Frontal cortex (tissue), 4 donors: ENCODE results near the gene BRCA2. TPM values are rescaled to one million over a fixed set of nuclear protein-coding genes. Genes with fewer than 3 reads are reported as not detected.
"Not testable (repeated sequence)": the region's sequence is repeated elsewhere in the genome, so short reads cannot be mapped to it uniquely, and the experiment has no call there.

Source experiments
- DNase-seq, 2 donors: peaks; one replicate each; pipeline ENCODE4 v3.0.0; 2012; ENCODE audit warnings: low spot score in 2 of 2
- FAIRE-seq: peaks from 2 replicates; lab custom pipeline; 2012; peaks lifted over from hg19 to GRCh38; lab: Jason Lieb, UNC
- total RNA-seq: library from RNA; depleted of rRNA; stranded (reverse); fragments of >200 nt; gene quantifications from one replicate; pipeline ENCODE4 v1.2.3, GENCODE V29; 2014
- donor health status: control.
- donor health status: control.
- donor health status: control.

The BRCA2 gene
- total RNA-seq, 1 donor from 2014 or later: 1.6 TPM

DNA sequence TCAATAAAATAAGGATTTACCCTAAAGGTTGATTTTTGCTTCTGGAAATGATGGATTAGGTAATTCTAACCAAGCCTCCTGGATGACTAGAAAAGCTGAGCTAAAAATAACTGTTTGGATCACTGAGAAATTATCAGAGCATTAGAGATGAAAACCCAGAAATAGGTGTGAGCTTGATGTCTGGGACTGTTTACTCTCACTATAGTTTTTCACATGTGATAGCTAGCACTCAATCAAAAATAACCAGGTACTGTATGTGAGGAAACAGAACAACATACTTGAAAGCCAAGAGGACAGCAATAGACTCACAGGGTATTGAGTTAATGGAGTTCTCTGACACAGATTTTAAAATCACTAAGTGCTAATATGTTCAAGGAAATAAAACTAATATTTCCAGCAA lies 9.7 kb upstream of the BRCA2 start:
- no peak for DNase-seq
- no peak for FAIRE-seq

DNA sequence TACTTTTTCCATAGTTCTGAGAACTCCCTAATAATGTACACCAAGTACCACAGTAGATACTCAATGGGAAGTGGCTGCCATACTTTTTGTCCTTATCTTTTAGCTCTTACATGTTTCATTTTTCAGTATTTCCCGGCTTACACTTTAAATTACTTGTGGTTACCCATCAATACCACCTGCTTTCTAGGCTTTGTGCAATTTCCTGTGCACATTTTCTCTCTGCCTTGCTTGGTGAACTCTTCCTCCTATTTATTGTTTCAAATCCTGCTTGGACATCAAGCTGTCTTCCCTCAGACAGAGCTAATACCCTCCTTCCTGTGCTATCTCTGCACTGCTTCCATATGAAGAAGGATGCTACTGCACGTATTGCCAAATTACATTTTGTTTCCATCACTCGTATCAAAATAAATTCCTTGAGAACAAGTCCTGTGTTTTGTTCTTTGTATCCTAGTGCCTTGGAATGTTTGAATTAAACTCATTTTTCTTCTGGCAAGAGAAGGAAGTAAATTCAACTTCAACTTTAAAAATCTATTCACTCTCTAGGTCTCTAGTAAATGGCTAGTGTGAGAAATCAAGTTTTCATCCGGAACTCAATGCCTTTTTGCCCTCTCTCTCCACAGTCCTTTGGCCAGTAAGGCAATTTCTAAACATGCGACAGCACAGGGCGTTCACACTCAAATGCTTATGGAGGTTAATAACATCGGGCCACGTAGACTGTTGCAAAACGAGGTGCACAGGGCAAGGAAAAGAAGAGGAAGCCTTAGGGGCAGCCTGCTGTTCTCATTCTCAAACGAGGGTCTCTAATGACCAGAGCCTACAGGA lies 5.8 kb upstream of the BRCA2 start:
- FAIRE-seq (no peak), DNase-seq (no peak)

DNA sequence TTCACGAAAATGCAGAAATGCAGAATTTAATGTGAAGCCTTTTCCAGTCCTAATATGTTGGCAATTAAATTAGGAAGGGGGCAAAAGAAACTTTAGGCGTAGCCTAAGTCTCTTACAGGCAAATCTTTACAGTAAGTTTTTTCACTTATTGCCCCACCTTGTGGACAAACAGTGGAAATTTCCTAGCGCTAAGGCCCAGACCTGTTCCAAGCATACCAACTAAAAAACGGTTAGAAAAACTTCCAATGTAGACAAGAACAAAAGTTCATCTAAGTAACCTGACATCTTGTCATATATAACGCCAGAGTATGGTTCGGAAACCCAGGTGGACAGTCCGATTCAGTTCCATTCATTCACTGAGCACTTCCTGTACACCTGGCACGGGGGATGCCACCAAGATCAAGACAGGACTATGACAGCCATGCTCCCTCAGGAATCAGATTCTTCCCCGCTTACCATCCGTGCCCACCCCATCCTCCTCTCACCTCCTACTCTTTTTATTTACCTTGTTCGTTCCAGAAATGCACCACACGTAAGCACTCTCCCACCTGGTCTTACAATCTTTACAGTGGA lies 5.1 kb upstream of the BRCA2 start:
- DNase-seq (peak in 1 of 2 donors; percentile 39), FAIRE-seq (no peak)

DNA sequence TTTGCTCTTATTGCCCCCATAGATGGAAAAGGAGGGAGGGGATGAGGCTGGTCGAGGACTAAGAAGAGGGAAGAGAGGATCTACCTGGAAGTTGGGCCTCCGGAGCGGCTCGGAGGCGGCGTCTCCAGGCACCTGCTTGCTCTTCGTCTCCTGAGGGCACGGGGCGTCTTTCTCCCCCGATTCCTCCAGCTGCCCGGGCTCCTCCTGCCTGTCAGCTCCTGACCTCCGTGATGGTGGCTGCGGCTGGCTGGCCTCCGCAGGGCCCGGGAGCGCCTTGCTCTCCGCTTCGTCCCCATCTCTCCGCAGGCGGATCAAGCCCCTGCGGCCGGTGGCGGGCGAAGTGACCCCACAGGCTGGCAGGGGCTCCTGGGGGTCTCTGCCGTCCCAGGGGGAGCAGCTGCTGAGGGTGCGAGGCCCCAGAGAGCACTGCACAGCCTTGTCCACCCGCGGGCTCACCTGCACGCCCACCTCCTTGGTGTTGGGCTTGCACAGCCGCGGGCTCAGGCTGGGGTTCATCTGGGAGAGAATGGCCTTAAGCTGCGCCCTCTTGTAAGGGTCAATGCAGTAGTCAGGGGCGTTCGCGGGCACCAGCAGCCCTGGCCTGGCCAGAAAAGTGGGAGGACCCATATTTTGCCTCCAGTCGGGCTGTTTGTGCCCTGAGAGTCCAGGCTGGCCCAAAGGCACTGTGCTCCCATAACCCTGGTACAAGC lies 4.0 kb upstream of the BRCA2 start:
- no peak for FAIRE-seq
- DNase-seq: no peak

DNA sequence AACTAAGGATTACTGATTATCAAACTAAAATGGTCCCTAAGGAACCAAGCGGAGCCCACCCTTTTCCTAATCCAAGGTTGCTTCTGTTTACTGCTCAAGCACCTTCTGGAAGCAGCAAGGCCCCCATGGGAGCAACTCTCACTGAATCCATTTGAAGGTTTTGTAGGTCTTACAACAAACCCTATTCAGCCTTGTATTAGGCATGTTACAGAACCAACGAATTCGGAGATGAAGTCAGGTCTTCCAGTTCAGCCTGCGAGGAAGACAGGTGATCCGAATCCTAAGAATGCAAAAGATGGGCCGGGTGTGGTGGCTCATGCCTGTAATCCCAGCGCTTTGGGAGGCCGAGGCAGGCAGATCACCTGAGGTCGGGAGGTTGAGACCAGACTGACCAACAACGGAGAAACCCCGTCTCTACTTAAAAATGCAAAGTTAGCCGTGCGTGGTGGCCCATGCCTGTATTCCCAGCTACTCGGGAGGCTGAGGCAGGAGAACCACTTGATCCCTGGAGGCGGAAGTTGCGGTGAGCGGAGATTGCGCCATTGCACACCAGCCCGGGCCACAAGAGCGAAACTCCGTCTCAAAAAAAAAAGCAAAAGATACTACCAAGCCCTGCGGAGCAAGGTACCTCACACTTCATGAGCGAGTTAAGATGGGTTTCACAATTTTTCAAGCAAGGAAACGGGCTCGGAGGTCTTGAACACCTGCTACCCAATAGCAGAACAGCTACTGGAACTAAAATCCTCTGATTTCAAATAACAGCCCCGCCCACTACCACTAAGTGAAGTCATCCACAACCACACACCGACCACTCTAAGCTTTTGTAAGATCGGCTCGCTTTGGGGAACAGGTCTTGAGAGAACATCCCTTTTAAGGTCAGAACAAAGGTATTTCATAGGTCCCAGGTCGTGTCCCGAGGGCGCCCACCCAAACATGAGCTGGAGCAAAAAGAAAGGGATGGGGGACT lies 754 bp upstream of the BRCA2 start:
- no peak for FAIRE-seq
- DNase-seq: peak; percentile 27 to 32

DNA sequence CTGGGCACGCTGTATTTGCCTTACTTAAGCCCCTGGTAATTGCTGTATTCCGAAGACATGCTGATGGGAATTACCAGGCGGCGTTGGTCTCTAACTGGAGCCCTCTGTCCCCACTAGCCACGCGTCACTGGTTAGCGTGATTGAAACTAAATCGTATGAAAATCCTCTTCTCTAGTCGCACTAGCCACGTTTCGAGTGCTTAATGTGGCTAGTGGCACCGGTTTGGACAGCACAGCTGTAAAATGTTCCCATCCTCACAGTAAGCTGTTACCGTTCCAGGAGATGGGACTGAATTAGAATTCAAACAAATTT lies 676 bp downstream of the BRCA2 start:
- FAIRE-seq (no peak), DNase-seq (no peak)

DNA sequence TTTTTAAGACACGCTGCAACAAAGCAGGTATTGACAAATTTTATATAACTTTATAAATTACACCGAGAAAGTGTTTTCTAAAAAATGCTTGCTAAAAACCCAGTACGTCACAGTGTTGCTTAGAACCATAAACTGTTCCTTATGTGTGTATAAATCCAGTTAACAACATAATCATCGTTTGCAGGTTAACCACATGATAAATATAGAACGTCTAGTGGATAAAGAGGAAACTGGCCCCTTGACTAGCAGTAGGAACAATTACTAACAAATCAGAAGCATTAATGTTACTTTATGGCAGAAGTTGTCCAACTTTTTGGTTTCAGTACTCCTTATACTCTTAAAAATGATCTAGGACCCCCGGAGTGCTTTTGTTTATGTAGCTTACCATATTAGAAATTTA lies 1.2 kb downstream of the BRCA2 start:
- no peak for FAIRE-seq

DNA sequence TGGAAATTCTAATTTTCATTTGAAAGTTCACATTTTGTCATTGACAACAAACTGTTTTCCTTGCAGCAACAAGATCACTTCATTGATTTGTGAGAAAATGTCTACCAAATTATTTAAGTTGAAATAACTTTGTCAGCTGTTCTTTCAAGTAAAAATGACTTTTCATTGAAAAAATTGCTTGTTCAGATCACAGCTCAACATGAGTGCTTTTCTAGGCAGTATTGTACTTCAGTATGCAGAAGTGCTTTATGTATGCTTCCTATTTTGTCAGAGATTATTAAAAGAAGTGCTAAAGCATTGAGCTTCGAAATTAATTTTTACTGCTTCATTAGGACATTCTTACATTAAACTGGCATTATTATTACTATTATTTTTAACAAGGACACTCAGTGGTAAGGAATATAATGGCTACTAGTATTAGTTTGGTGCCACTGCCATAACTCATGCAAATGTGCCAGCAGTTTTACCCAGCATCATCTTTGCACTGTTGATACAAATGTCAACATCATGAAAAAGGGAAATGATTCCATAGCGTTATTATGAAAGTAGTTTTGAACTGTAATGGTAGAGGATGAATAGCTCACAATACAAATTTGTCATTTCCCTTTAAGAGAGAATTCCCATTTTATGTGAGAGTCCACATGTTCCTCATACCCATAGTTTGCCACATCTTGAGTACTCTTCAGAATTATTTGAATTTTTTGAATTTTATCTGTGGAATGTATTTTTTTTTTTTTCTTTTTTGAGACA lies 2.6 kb downstream of the BRCA2 start:
- DNase-seq (no peak), FAIRE-seq (no peak)

More for the DNA sequence above, 1.2 kb downstream of the BRCA2 start:
- no peak for DNase-seq

DNA sequence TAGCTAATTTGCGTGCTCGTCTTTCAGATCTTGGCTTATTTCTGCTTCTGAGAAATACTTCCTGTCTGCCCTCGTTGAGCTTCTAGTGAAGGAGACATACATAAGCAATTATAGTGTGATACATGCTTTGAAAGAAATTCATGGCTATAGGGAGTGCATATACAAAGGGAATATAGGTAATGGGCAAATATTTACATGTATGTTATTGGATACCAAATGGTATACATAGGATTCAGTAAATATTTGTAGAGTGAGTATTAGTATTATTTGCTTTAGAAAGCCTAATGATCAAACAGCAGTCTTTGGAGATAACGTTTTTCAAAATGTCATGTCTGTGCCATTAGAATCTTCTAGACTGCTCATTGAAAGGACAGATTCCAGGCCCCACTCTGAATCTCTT lies 5.2 kb downstream of the BRCA2 start:
- DNase-seq (no peak), FAIRE-seq (no peak)

DNA sequence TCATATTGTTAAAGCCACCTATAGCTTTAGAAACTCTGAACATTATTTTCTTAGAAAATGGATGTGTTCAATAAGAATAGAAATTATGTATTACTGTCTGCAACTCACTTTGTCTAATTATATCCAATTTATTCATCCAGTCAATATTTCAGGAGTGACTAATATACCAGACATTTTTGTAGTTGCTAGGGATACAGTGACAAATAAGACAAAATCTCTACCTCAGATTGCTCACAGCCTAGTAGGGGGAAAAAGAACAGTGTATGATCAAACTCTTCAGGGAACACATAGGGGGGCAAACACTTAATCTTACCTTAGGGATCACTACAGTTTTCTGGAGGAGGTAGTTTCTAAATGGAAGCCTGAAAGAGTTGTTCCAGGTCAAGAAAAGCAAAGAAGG lies 8.6 kb downstream of the BRCA2 start:
- DNase-seq: no peak
- no peak for FAIRE-seq

DNA sequence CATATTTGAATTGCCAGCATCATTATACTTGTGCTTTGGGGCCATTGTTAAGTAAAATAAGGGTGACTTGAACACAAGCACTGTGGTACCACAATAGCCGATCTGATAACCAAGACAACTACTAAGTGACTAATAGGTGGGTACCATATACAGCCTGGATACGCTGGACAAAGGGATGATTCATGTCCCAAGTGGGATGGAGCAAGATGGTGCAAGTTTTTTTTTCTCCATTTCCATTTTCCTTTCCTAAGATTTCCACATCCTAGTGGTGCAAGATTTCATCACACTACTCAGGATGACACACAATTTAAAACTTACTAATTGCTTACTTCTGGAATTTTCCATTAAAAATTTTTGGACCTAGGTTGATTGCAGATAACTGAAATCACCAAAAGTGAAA lies 15.1 kb downstream of the BRCA2 start:
- DNase-seq (no peak), FAIRE-seq (no peak)

DNA sequence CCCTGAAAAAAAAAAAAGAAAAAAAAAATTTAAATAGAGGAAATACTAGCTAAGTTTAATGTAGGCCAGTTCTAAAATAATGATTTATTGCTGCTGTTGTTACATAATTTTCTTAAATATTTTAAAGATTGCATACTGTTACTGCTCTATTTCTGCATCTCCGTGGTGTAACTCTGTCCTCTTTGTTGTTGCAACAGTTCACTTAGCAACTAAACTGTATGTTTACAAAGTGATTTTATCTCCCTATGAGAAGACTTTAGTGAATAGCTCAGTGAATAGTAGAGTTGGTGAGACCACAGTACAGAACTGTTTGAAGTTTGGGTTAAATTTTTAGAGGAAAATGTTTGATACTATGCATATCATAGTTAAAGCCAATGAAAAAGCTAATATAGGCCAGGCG lies 19.4 kb downstream of the BRCA2 start:
- FAIRE-seq (no peak), DNase-seq (no peak)

DNA sequence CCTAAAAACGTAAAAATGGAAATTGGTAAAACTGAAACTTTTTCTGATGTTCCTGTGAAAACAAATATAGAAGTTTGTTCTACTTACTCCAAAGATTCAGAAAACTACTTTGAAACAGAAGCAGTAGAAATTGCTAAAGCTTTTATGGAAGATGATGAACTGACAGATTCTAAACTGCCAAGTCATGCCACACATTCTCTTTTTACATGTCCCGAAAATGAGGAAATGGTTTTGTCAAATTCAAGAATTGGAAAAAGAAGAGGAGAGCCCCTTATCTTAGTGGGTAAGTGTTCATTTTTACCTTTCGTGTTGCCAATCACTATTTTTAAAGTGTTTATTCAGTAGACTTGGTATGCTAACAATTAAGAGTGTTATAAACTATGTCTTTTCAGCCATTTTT lies 25.6 kb downstream of the BRCA2 start:
- no peak for FAIRE-seq
- DNase-seq: no peak

DNA sequence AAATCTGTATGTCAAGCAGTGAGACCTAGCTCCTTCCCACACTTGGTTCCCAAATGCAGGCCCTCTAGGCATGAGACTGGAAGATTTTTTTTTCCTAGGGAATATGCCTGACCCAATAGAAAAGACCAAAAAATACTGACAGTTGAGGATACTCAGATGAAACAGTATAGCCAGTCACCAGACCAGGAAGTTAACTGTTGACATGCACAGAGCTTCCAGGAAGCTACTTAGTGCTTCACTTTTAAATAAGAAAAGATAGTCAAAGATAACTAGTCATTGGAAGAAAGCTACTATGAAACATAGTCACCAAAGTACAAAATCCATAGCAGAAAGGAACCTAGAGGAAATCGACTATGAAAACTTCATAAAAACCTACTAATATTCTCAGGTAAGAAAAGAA lies 32.3 kb downstream of the BRCA2 start:
- DNase-seq: no peak
- no peak for FAIRE-seq

DNA sequence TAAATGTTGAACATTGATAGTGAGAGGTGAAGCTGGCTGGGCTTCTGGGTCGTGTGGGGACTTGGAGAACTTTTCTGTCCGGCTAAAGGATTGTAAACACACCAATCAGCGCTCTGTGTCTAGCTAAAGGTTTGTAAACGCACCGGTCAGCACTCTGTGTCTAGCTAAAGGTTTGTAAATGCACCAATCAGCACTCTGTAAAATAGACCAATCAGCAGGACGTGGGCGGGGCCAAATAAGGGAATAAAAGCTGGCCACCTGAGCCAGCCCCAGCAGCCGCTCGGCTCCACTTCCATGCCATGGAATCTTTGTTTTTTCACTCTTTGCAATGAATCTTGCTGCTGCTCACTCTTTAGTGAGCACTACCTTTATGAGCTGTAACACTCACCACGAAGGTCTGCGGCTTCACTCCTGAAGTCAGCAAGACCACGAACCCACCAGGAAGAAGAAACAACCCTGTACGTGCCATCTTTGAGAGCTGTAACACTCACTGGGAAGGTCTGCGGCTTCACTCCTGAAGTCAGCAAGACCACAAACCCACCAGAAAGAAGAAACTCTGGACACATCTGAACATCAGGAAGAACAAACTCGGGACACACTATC lies 35.6 kb downstream of the BRCA2 start:
- DNase-seq, FAIRE-seq: not testable (repeated sequence)

DNA sequence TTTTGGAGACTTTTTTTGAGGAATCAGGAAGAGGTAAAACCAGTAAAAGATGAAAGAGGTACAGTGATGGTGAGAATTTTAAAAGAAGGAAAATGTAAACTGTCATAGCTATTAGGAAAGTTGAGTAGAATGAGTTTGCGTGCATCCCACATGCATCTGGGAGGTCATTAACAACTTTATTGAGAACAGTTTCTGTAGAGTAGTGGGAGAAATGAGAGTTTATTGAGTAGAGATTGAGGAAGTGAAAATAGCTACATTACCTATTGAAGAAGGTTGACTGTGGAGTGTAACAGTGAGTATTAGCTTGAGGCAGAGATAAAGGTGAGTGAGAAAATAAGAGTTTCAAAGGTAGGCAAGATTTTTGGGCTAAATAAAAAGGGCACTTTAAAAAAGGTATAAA lies 38.7 kb downstream of the BRCA2 start:
- DNase-seq: no peak
- no peak for FAIRE-seq

DNA sequence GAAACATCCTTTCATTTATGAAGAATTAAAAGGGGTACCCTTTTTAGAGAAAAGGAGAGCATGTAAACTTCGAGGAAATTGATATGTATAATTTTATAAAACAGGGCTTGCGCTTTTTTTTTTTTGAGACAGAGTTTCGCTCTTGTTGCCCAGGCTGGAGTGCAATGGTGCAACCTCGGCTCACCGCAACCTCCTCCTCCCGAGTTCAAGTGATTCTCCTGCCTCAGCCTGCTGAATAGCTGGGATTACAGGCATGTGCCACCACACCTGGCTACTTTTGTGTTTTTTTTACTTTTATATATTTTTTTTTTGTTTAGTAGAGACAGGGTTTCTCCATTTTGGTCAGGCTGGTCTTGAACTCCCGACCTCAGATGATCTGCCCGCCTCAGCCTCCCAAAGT lies 40.6 kb downstream of the BRCA2 start:
- not testable (repeated sequence) for FAIRE-seq, DNase-seq

DNA sequence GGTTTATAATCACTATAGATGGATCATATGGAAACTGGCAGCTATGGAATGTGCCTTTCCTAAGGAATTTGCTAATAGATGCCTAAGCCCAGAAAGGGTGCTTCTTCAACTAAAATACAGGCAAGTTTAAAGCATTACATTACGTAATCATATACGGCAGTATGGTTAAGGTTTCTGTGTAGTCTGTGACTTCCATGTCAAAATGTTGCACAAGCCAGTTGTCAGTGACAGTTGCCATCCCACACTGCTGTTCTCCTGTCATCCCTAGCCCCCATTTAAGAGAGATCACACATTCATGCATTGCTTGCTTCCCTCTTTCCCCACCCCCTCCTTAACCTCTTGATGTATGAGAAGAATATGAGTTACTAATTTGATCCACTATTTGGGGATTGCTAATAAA lies 47.3 kb downstream of the BRCA2 start:
- no peak for FAIRE-seq

DNA sequence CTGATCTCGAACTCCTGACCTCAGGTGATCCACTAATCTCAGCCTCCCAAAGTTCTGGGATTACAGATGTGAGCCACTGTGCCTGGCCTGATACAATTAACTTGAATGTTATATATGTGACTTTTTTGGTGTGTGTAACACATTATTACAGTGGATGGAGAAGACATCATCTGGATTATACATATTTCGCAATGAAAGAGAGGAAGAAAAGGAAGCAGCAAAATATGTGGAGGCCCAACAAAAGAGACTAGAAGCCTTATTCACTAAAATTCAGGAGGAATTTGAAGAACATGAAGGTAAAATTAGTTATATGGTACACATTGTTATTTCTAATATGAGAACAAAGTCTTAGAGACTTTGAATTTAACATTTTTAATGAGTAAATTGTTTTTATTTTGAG lies 55.5 kb downstream of the BRCA2 start:
- DNase-seq (no peak), FAIRE-seq (no peak)

More for the DNA sequence above, 47.3 kb downstream of the BRCA2 start:
- DNase-seq: no peak
